Measurements from ENCODE around the gene ADAMTS2.

ADAMTS2 gene

GRCh38 chr5:179239256-179240135 lies 105.8 kb downstream of the ADAMTS2 start:
- no peak for DNase-seq

GRCh38 chr5:179238628-179238970 lies 106.7 kb downstream of the ADAMTS2 start:
- DNase-seq: no peak

GRCh38 chr5:179237770-179238627 lies 107.3 kb downstream of the ADAMTS2 start:
- DNase-seq: no peak

- DNase-seq: no peak
Measured at GRCh38 chr5:179235416-179236400, 109.6 kb downstream of the ADAMTS2 start.

GRCh38 chr5:179234563-179235135 lies 110.6 kb downstream of the ADAMTS2 start:
- no peak for DNase-seq

- DNase-seq: no peak
Measured at GRCh38 chr5:179233909-179234562, 111.2 kb downstream of the ADAMTS2 start.

GRCh38 chr5:179232091-179232735 lies 113.0 kb downstream of the ADAMTS2 start:
- no peak for DNase-seq

- DNase-seq: no peak
Measured at GRCh38 chr5:179231309-179231708, 114.0 kb downstream of the ADAMTS2 start.

- DNase-seq: no peak
Measured at GRCh38 chr5:179230061-179230461, 115.2 kb downstream of the ADAMTS2 start.

- no peak for DNase-seq
Measured at GRCh38 chr5:179229331-179229831, 115.9 kb downstream of the ADAMTS2 start.

GRCh38 chr5:179228341-179229121 lies 116.7 kb downstream of the ADAMTS2 start:
- no peak for DNase-seq

- no peak for DNase-seq
Measured at GRCh38 chr5:179227580-179228311, 117.5 kb downstream of the ADAMTS2 start.

- DNase-seq: no peak
Measured at GRCh38 chr5:179227229-179227579, 118.1 kb downstream of the ADAMTS2 start.

- DNase-seq: no peak
Measured at GRCh38 chr5:179226696-179227095, 118.6 kb downstream of the ADAMTS2 start.

GRCh38 chr5:179225387-179225786 lies 119.9 kb downstream of the ADAMTS2 start:
- no peak for DNase-seq

- no peak for DNase-seq
Measured at GRCh38 chr5:179224741-179225140, 120.5 kb downstream of the ADAMTS2 start.

GRCh38 chr5:179223961-179224360 lies 121.3 kb downstream of the ADAMTS2 start:
- DNase-seq: no peak

- no peak for DNase-seq
Measured at GRCh38 chr5:179223528-179223927, 121.7 kb downstream of the ADAMTS2 start.

Measured in anterior cingulate cortex (tissue), 58 donors.